CD4-positive, alpha-beta T cell treated with Interleukin-15 for 1 hour (primary cell): ENCODE measurements around the gene MDFIC2.
"Not testable (repeated sequence)": the region's sequence is repeated elsewhere in the genome, so short reads cannot be mapped to it uniquely, and the experiment has no call there.

ENCODE experiments used
- DNase-seq: peaks from one replicate; pipeline ENCODE4 v3.0.0-alpha.2; 2020

The MDFIC2 gene

GRCh38 chr3:70250492-70250891 is 61.9 kb downstream of the MDFIC2 start:
- DNase-seq, result no peak

- no peak for DNase-seq
Observed at GRCh38 chr3:70249509-70250160, 62.8 kb downstream of the MDFIC2 start.

GRCh38 chr3:70248856-70249255 is 63.6 kb downstream of the MDFIC2 start:
- DNase-seq, result no peak

GRCh38 chr3:70247955-70248354 is 64.5 kb downstream of the MDFIC2 start:
- no peak for DNase-seq

GRCh38 chr3:70245746-70246525 is 66.5 kb downstream of the MDFIC2 start:
- DNase-seq, result no peak

- no peak for DNase-seq
Observed at GRCh38 chr3:70244422-70244821, 68.0 kb downstream of the MDFIC2 start.

- no peak for DNase-seq
Observed at GRCh38 chr3:70242297-70242882, 70.0 kb downstream of the MDFIC2 start.

GRCh38 chr3:70233812-70234211 is 78.6 kb downstream of the MDFIC2 start:
- DNase-seq, result no peak

- DNase-seq, result no peak
Observed at GRCh38 chr3:70233112-70233511, 79.3 kb downstream of the MDFIC2 start.

- no peak for DNase-seq
Observed at GRCh38 chr3:70231266-70231701, 81.2 kb downstream of the MDFIC2 start.

- no peak for DNase-seq
Observed at GRCh38 chr3:70227437-70227836, 85.0 kb downstream of the MDFIC2 start.

GRCh38 chr3:70225146-70225545 is 87.3 kb downstream of the MDFIC2 start:
- no peak for DNase-seq

GRCh38 chr3:70224337-70224736 is 88.1 kb downstream of the MDFIC2 start:
- DNase-seq, result no peak

GRCh38 chr3:70218471-70218870 is 94.0 kb downstream of the MDFIC2 start:
- DNase-seq, result no peak

- not testable (repeated sequence) for DNase-seq
Observed at GRCh38 chr3:70211274-70211673, 101.2 kb downstream of the MDFIC2 start.

- DNase-seq, result no peak
Observed at GRCh38 chr3:70201975-70202374, 110.5 kb downstream of the MDFIC2 start.

- DNase-seq, result no peak
Observed at GRCh38 chr3:70189884-70190473, 122.5 kb downstream of the MDFIC2 start.

GRCh38 chr3:70186221-70186620 is 126.2 kb downstream of the MDFIC2 start:
- DNase-seq, result no peak

GRCh38 chr3:70185661-70186060 is 126.8 kb downstream of the MDFIC2 start:
- no peak for DNase-seq

- no peak for DNase-seq
Observed at GRCh38 chr3:70183781-70184504, 128.5 kb downstream of the MDFIC2 start.

- DNase-seq, result no peak
Observed at GRCh38 chr3:70182166-70182565, 130.3 kb downstream of the MDFIC2 start.

- DNase-seq, result no peak
Observed at GRCh38 chr3:70180664-70181063, 131.8 kb downstream of the MDFIC2 start.

- DNase-seq, result no peak
Observed at GRCh38 chr3:70179111-70179510, 133.3 kb downstream of the MDFIC2 start.
